ENCODE measurements around the gene SAMD9L.
A peak's percentile ranks its signal among the peaks of the same experiment; 100 is the strongest.

Gene SAMD9L

GRCh38 chr7:93117327-93117726 is 30.9 kb downstream of the SAMD9L start:
- peak overlapping the region; percentile 68 for H3K4me3 ChIP-seq (ENCODE audit: low read length)
- H3K9ac ChIP-seq (ENCODE audit: low read length) = peak overlapping the region; percentile 41
- no peaks in the 10 kb centered on the region for H3K27me3 ChIP-seq (ENCODE audit: low read depth, low read length)

GRCh38 chr7:93115796-93116195 is 32.4 kb downstream of the SAMD9L start:
- peaks cover 4% of the 10 kb centered on the region for H3K36me3 ChIP-seq (replicated peaks; ENCODE audit: low read depth, low read length)
- no peak overlapping the region for H3K27ac ChIP-seq (ENCODE audit: low read length)
- no peak overlapping the region for H3K4me3 ChIP-seq (ENCODE audit: low read length)
- H4K20me1 ChIP-seq (ENCODE audit: insufficient read depth, low read length) = no peaks in the 10 kb centered on the region
- H3K79me2 ChIP-seq (ENCODE audit: low read length) = 0 out of 2 replicates have a peak, but pooled peaks cover 3% of the 10 kb centered on the region
- H3K4me2 ChIP-seq (ENCODE audit: low read length) = no peak overlapping the region
- H3K9ac ChIP-seq (ENCODE audit: low read length) = no peak overlapping the region
- H3K27me3 ChIP-seq (ENCODE audit: low read depth, low read length) = no peaks in the 10 kb centered on the region
- TF ChIP-seq EZH2phosphoT487 (IDR thresholded peaks at IDR 0.05; ENCODE audit: low read depth) (no peak), CTCF (IDR thresholded peaks at IDR 0.05; ENCODE audit: low read depth, low read length) (no peak)
- H3K4me1 ChIP-seq (ENCODE audit: low read length) = peaks cover 18% of the 10 kb centered on the region
- no peak overlapping the region for H2AFZ ChIP-seq (ENCODE audit: low read depth, low read length)
- no peaks in the 10 kb centered on the region for H3K9me3 ChIP-seq (ENCODE audit: insufficient read depth, low read length)

More at GRCh38 chr7:93117327-93117726, 30.9 kb downstream of the SAMD9L start:
- H3K4me2 ChIP-seq (ENCODE audit: low read length) = peak overlapping the region; percentile 68
- peak overlapping the region; percentile 45 for H3K27ac ChIP-seq (ENCODE audit: low read length)
- TF ChIP-seq EZH2phosphoT487 (IDR thresholded peaks at IDR 0.05; ENCODE audit: low read depth) (no peak), CTCF (IDR thresholded peaks at IDR 0.05; ENCODE audit: low read depth, low read length) (no peak)
- H3K9me3 ChIP-seq (ENCODE audit: insufficient read depth, low read length) = no peaks in the 10 kb centered on the region
- peak overlapping the region; percentile 70; the same call in 1 of the 2 replicates for H2AFZ ChIP-seq (ENCODE audit: low read depth, low read length)
- peaks cover 4% of the 10 kb centered on the region for H3K36me3 ChIP-seq (replicated peaks; ENCODE audit: low read depth, low read length)
- 0 out of 2 replicates have a peak, but pooled peaks cover 3% of the 10 kb centered on the region for H3K79me2 ChIP-seq (ENCODE audit: low read length)
- no peaks in the 10 kb centered on the region for H4K20me1 ChIP-seq (ENCODE audit: insufficient read depth, low read length)
- H3K4me1 ChIP-seq (ENCODE audit: low read length) = peaks cover 18% of the 10 kb centered on the region

GRCh38 chr7:93108003-93108402 is 40.2 kb downstream of the SAMD9L start:
- Histone ChIP-seq H4K20me1 (ENCODE audit: insufficient read depth, low read length) (no peaks in the 10 kb centered on the region), H3K4me3 (ENCODE audit: low read length) (no peak overlapping the region), H3K27ac (ENCODE audit: low read length) (no peak overlapping the region), H3K4me2 (ENCODE audit: low read length) (no peak overlapping the region), H3K27me3 (ENCODE audit: low read depth, low read length) (no peaks in the 10 kb centered on the region), H2AFZ (ENCODE audit: low read depth, low read length) (no peak overlapping the region), H3K9ac (ENCODE audit: low read length) (no peak overlapping the region), H3K4me1 (ENCODE audit: low read length) (no peaks in the 10 kb centered on the region), H3K79me2 (ENCODE audit: low read length) (no peaks in the 10 kb centered on the region), H3K9me3 (ENCODE audit: insufficient read depth, low read length) (peaks cover 6% of the 10 kb centered on the region; the same call in 1 of the 2 replicates), H3K36me3 (replicated peaks; ENCODE audit: low read depth, low read length) (peaks cover 32% of the 10 kb centered on the region)
- no peak for TF ChIP-seq CTCF (IDR thresholded peaks at IDR 0.05; ENCODE audit: low read depth, low read length)
- no peak for TF ChIP-seq EZH2phosphoT487 (IDR thresholded peaks at IDR 0.05; ENCODE audit: low read depth)

GRCh38 chr7:93097388-93097787 is 50.8 kb downstream of the SAMD9L start:
- H4K20me1 ChIP-seq (ENCODE audit: insufficient read depth, low read length) = no peaks in the 10 kb centered on the region
- H3K27ac ChIP-seq (ENCODE audit: low read length) = no peak overlapping the region
- peaks cover 6% of the 10 kb centered on the region; the same call in 1 of the 2 replicates for H3K9me3 ChIP-seq (ENCODE audit: insufficient read depth, low read length)
- peaks cover 11% of the 10 kb centered on the region; the same call in 1 of the 2 replicates for H3K4me1 ChIP-seq (ENCODE audit: low read length)
- no peak overlapping the region for H3K4me2 ChIP-seq (ENCODE audit: low read length)
- H3K79me2 ChIP-seq (ENCODE audit: low read length) = no peaks in the 10 kb centered on the region
- TF ChIP-seq EZH2phosphoT487 (IDR thresholded peaks at IDR 0.05; ENCODE audit: low read depth) = no peak
- no peaks in the 10 kb centered on the region for H3K36me3 ChIP-seq (replicated peaks; ENCODE audit: low read depth, low read length)
- H3K27me3 ChIP-seq (ENCODE audit: low read depth, low read length) = no peaks in the 10 kb centered on the region
- no peak overlapping the region for H3K9ac ChIP-seq (ENCODE audit: low read length)
- no peak overlapping the region for H3K4me3 ChIP-seq (ENCODE audit: low read length)
- H2AFZ ChIP-seq (ENCODE audit: low read depth, low read length) = no peak overlapping the region
